Gastrocnemius medialis (tissue), 4 donors: ENCODE results near the gene LCN12. TPM values are rescaled to one million over a fixed set of nuclear protein-coding genes. Genes with fewer than 3 reads are reported as not detected.

ENCODE experiments used
- ATAC-seq, 2 donors: fragments of 150-250 bp; one replicate each; pipeline ENCODE4 v1.9.1; 2016
- DNase-seq, 2 donors: peaks; one replicate each; pipeline ENCODE4 v3.0.0-alpha.2; 2019
- H3K27ac ChIP-seq, 4 donors: fragments of 200-600 bp; sonication (generic); 1 replicate in 1 of 4; 2 replicates in 3 of 4; pipeline ENCODE4 v1.5.1; 2016 to 2018; ENCODE audit warnings: mild to moderate bottlenecking in 2 of 4, moderate library complexity in 1 of 4
- H3K27me3 ChIP-seq, 3 donors: fragments of 200-600 bp; sonication (generic) in 2 of 3; 1 replicate in 1 of 3; 2 replicates in 2 of 3; pipeline versions ENCODE4 v1.5.1 to v1.6.0; 2016 to 2019; ENCODE audit warnings: mild to moderate bottlenecking in 1 of 3, moderate library complexity in 1 of 3
- H3K36me3 ChIP-seq, 2 donors: fragments of 200-600 bp; sonication (generic) in 1 of 2; one replicate each; pipeline ENCODE4 v1.5.1; 2017 to 2018
- H3K4me1 ChIP-seq, 2 donors: fragments of 200-600 bp; sonication (generic) in 1 of 2; one replicate each; pipeline ENCODE4 v1.5.1; 2016 to 2017; ENCODE audit warnings: mild to moderate bottlenecking in 2 of 2
- H3K4me3 ChIP-seq, 4 donors: fragments of 200-600 bp; sonication (generic) in 3 of 4; 1 replicate in 1 of 4; 2 replicates in 3 of 4; pipeline ENCODE4 v1.5.1; 2016 to 2019; ENCODE audit warnings: mild to moderate bottlenecking in 2 of 4
- H3K9me3 ChIP-seq, 3 donors: fragments of 200-600 bp; sonication (generic) in 2 of 3; 1 replicate in 1 of 3; 2 replicates in 2 of 3; pipeline ENCODE4 v1.5.1; 2016 to 2019
- POLR2A ChIP-seq, 2 donors: fragments of 450-650 bp; IDR thresholded peaks; one replicate each; pipeline ENCODE4 v1.6.1; 2017; ENCODE audit warnings: antibody characterized with exemption in 2 of 2, mild to moderate bottlenecking in 2 of 2, moderate library complexity in 2 of 2
- in situ Hi-C, 4 donors: fragments of 200-750 bp; cut with MboI; loops; one replicate each; pipeline versions ENCODE4 v1.15.0 to v1.8.0; 2017; ENCODE audit warnings: low sequenced_read_pairs in 4 of 4
- intact Hi-C: fragments of 100-400 bp; cut with DNase I; formaldehyde crosslinking; loops from one replicate; pipeline ENCODE4 v1.15.1; 2023; ENCODE audit warnings: low total_unique reads
- total RNA-seq, 4 donors: library from RNA; depleted of rRNA; stranded (reverse); fragments of >200 nt; gene quantifications; one replicate each; pipeline versions ENCODE4 v1.1.0 to v1.2.3, GENCODE V29; 2016
- TF ChIP-seq, protein P1 (sequence below), 5 experiments: fragments of 450-650 bp in 3 of 5; fragments of 200-600 bp in 2 of 5; sonication (generic) in 2 of 5; IDR thresholded peaks in 4 of 5; conservative IDR thresholded peaks in 1 of 5; 1 replicate in 4 of 5; 2 replicates in 1 of 5; pipeline ENCODE4 v1.5.1; 2016 to 2019; ENCODE audit warnings: antibody characterized with exemption in 5 of 5, mild to moderate bottlenecking in 3 of 5, moderate library complexity in 3 of 5

LCN12 gene
- total RNA-seq, 4 donors from 2014 or later = not detected

DNA sequence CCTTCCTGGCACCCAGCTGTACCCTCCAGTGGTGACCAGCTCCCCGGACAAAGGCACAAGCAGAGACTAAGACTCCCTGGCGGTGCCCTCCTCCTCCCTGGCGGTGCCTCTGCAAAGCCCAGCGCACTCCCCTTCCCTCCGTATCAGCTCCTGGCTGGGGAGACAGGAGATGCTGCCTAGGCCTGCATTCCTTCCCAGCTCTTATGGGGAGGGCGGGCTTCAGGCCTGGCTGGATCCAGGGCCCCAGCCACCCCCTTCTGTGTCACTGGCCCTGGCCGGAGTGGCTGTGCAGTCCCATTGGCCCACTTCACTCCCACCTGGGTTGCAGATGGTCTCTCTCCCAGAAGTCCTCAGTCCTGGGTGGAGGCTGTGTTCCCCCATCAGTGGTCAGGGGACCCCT is 6.4 kb downstream of the LCN12 start:
- intact Hi-C loops (no loop called here), in situ Hi-C loops (no loop called here)
- H3K36me3 ChIP-seq = no peaks in the 10 kb centered on the region
- no peak overlapping the region for H3K4me3 ChIP-seq
- no peak for TF ChIP-seq POLR2A (IDR thresholded peaks at IDR 0.05)
- TF ChIP-seq, protein P1, sequence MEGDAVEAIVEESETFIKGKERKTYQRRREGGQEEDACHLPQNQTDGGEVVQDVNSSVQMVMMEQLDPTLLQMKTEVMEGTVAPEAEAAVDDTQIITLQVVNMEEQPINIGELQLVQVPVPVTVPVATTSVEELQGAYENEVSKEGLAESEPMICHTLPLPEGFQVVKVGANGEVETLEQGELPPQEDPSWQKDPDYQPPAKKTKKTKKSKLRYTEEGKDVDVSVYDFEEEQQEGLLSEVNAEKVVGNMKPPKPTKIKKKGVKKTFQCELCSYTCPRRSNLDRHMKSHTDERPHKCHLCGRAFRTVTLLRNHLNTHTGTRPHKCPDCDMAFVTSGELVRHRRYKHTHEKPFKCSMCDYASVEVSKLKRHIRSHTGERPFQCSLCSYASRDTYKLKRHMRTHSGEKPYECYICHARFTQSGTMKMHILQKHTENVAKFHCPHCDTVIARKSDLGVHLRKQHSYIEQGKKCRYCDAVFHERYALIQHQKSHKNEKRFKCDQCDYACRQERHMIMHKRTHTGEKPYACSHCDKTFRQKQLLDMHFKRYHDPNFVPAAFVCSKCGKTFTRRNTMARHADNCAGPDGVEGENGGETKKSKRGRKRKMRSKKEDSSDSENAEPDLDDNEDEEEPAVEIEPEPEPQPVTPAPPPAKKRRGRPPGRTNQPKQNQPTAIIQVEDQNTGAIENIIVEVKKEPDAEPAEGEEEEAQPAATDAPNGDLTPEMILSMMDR (IDR thresholded peaks at IDR 0.05 in 4 of 5, conservative IDR thresholded peaks at IDR 0.05 in 1 of 5) = no peak
- ATAC-seq (no peak), DNase-seq (no peak)
- H3K9me3 ChIP-seq = no peaks in the 10 kb centered on the region
- no peaks in the 10 kb centered on the region for H3K4me1 ChIP-seq
- no peak overlapping the region for H3K27ac ChIP-seq
- H3K27me3 ChIP-seq = no peaks in the 10 kb centered on the region

DNA sequence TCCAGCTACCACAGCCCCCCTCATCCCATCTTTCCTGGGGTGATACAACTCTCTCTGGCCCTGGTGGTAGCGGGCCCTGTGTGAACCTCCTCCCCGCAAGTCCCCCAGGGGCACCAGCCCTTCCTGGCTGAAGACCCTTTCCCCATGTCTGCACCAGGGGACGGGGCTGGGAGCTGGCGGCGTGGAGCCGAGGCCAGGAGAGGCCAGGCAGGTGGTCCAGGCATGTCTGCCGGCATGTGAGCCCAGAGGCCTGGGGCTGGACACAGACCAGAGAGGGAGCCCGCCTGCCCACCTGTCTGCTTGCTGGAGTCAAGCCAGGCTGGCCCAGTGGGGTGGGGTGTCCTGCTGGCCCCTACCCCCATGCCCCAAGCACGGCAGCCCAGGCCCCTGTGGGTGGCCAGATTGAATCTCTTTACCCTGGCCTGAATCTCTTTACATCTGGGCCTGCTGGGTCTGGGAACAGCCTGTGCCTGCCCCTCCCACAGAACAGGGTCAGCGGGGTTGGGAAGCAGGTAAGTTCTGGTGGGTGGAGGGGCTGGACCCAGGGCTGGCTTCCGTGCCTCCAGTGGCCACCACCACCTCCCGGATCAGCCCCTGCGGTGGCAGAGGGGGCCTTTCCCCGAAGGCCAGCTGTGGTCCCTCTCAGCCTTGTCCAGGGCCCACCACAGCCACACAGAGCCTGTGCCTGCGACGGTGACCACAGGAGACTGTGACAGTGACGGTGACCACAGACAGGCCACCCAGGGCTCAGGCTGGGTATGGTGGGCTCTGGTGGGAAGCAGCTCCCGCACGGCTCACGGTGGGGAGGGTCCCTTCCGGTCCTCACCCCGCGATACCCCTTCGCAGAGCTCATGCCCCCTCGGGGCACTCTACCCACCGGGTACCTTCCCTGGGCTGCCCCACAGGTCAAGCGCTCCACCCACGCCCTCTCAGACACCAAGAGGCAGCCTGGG is 7.1 kb downstream of the LCN12 start:
- Histone ChIP-seq H3K27ac (no peak overlapping the region), H3K4me1 (no peaks in the 10 kb centered on the region), H3K36me3 (no peaks in the 10 kb centered on the region), H3K9me3 (no peaks in the 10 kb centered on the region), H3K4me3 (no peak overlapping the region), H3K27me3 (no peaks in the 10 kb centered on the region)
- DNase-seq (no peak), ATAC-seq (no peak)
- TF ChIP-seq, protein P1 (IDR thresholded peaks at IDR 0.05 in 4 of 5, conservative IDR thresholded peaks at IDR 0.05 in 1 of 5) = no peak
- TF ChIP-seq POLR2A (IDR thresholded peaks at IDR 0.05) = no peak
- intact Hi-C loops = no loop called here
- in situ Hi-C loops = no loop called here

DNA sequence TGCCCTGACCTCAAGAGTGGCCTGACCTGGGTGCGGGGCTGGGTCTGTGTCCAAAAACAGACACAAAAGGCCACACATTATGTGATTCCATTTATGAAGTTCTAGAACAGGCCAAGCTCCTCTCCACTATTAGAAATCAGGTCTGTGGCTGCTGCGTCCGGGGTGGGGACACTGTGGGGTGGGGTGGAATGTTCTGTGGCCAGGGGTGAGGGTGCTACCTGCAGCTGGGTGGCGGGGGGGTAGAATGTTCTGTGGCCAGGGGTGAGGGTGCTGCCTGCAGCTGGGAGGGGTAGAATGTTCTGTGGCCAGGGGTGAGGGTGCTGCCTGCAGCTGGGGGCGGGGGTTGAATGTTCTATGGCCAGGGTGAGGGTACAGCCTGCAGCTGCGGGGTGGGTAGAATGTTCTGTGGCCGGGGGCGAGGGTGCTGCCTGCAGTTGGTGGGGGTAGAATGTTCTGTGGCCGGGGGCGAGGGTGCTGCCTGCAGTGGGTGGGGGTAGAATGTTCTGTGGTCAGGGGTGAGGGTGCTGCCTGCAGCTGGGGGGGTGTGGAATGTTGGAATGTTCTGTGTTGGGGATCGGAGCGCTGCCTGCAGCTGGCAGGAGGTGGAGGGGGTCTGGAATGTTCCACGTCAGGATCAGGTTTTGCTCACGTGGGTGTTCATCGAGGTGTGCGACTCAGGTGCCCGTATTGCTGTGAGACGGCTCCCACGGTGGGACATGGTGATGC is 8.3 kb downstream of the LCN12 start:
- H3K36me3 ChIP-seq = no peaks in the 10 kb centered on the region
- no peaks in the 10 kb centered on the region for H3K4me1 ChIP-seq
- in situ Hi-C loops (no loop called here), intact Hi-C loops (no loop called here)
- no peaks in the 10 kb centered on the region for H3K9me3 ChIP-seq
- no peak for DNase-seq
- no peaks in the 10 kb centered on the region for H3K27me3 ChIP-seq
- TF ChIP-seq, protein P1 (IDR thresholded peaks at IDR 0.05 in 4 of 5, conservative IDR thresholded peaks at IDR 0.05 in 1 of 5) = no peak
- no peak for TF ChIP-seq POLR2A (IDR thresholded peaks at IDR 0.05)
- no peak for ATAC-seq
- H3K27ac ChIP-seq = no peak overlapping the region
- H3K4me3 ChIP-seq = no peak overlapping the region

DNA sequence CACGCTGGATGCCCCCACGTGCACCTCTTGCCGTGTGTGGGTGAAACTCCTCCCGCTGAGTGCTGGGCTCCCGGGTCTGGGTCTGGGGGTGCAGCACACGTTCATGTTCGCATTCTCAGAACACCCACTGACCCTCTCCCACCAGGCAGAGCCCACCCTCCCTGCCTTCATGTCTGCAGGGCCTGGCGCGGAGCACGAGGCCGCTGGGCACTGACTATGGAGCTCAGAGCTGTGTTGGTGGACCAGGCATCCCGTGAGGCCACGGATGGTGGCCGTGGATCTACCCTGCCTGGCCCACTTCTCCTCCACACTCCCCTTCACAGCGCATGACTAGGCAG is 8.8 kb downstream of the LCN12 start:
- in situ Hi-C loops = no loop called here

More for the DNA sequence above, 8.8 kb downstream of the LCN12 start:
- TF ChIP-seq POLR2A (IDR thresholded peaks at IDR 0.05) = no peak
- TF ChIP-seq, protein P1 (IDR thresholded peaks at IDR 0.05 in 4 of 5, conservative IDR thresholded peaks at IDR 0.05 in 1 of 5) = no peak
- ATAC-seq = no peak
- Histone ChIP-seq H3K27me3 (peaks cover 0 to 3% (median 0%) of the 10 kb centered on the region in 3 donors), H3K4me1 (no peaks in the 10 kb centered on the region), H3K9me3 (no peaks in the 10 kb centered on the region), H3K27ac (no peak overlapping the region), H3K4me3 (no peak overlapping the region), H3K36me3 (no peaks in the 10 kb centered on the region)
- intact Hi-C loops = no loop called here
- DNase-seq = no peak
